AG10803 (cell line): ENCODE data around the gene CEP41.

ENCODE experiments used
- DNase-seq: peaks from one replicate; pipeline ENCODE4 v3.0.0; 2010; ENCODE audit warnings: low read depth
- H3K4me3 ChIP-seq: 2 replicates; pipeline ENCODE4 v1.5.1; 2011; ENCODE audit warnings: mild to moderate bottlenecking, low read length, control low read depth
- CTCF ChIP-seq: conservative IDR thresholded peaks from 2 replicates; pipeline ENCODE4 v1.5.1; 2011; ENCODE audit warnings: mild to moderate bottlenecking, low read length, control low read depth, inconsistent platforms

The CEP41 gene

GRCh38 chr7:130440527-130441365 is at the start of gene CEP41:
CEP41 (minus strand) TSS chr7:130441016; CDS start chr7:130440966, 50 bp downstream.
- TF ChIP-seq CTCF: no peak
- H3K4me3 ChIP-seq: peak within 1 kb of the TSS; percentile 85

GRCh38 chr7:130490311-130490791 is 49.5 kb upstream of the CEP41 start:
- no peak for DNase-seq
- no peak for TF ChIP-seq CTCF
- H3K4me3 ChIP-seq: no peak overlapping the region

More at GRCh38 chr7:130440527-130441365, at the start of gene CEP41:
- peak; percentile 96 for DNase-seq

- no peak overlapping the region for H3K4me3 ChIP-seq
- no peak for TF ChIP-seq CTCF
- DNase-seq: no peak
Observed at GRCh38 chr7:130489140-130489983, 48.5 kb upstream of the CEP41 start.

GRCh38 chr7:130488392-130489139 is 47.8 kb upstream of the CEP41 start:
- no peak for DNase-seq
- no peak for TF ChIP-seq CTCF
- no peak overlapping the region for H3K4me3 ChIP-seq

GRCh38 chr7:130486954-130487436 is 46.2 kb upstream of the CEP41 start:
- H3K4me3 ChIP-seq: no peak overlapping the region
- no peak for DNase-seq

More at GRCh38 chr7:130486954-130487436, 46.2 kb upstream of the CEP41 start:
- no peak for TF ChIP-seq CTCF
